Measurements from ENCODE around the gene NDRG4.

Gene NDRG4

DNA sequence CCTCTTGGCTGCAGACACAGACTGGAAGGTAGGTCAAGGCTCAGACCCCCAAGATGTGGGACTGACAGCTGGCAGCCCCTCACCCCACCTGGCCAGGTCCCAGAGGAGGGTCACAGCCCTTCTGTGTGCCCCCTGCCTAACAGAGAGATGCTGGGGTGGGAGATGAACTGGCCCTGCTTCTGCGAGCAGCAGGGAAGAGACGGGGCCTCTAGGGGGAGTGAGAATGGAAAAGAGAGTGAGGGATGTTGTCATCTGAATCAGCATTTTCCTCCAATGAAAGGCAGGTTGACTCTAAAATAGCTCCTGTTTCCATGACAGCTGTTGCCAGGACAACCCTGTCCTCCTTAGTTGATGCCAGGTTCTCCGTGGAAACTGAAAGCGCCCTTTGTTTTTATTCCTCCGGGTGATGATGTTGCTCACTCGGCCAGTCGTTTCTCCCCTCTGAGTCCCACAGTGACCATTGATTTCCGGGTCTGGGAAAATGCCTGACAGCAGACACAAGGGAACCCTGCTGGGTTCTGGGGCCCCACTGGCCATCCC lies 4.9 kb upstream of the NDRG4 start:
- DNase-seq (ENCODE audit: low read depth in 2 of 2), result peak in 1 of 2 donors; percentile 12

DNA sequence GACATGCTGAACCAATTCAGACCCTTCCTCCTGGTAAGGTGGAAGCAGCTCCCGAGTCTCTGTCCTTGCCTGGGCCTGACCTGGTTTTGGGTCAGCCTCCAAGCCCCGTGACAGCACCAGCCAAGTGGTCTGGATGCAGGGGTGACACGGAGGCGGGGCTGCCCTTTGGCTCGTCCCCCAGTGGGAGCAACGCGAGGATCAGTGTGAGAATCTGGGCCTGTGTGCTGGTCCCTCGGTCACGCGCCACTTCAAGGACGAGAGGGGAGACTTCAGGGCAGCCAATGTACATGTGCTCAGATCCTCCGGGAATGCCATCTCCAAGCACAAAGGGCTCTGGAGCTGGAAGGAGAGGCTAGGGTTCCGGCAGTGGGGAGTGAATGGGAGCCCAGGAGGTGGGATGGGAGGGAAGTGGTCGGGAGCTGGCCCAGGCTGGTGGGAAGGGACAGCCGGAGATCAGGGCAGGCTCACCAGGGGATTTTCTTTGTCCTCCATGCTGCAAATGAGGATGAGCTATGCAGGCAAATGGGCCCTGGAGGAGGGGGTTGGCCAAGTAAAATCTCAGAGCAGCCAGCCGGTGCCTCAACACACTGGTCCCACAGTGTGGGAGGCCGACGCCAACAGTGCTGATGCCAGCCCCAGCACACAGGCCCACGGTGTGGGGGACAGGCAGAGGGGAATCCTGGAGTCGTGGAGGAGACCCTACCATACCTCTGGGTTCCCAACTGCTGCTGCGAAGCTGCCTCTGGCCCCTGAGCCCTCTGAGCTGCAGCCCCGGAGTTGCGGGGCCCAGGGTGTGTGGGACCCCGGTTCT lies 4.2 kb upstream of the NDRG4 start:
- DNase-seq (ENCODE audit: low read depth in 2 of 2), result no peak

DNA sequence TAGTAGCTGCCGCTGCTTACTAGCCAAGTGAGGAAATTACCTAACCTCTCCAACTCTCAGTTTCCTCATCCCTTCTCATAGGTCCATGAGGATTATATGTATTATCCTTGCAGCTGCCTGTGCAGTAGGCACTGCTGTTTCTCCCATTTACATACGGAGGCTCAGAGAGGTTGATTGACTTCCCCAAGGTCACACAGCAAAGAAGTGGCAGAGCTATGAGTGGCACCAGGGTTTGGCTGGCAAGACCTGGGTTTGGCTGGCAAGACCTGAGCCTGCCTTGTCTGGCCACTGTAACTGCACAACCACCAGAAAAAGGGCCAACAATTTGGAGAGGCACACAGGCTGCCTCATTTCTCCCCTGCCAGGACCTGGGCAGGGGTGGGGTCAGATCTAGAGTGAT lies 2.5 kb upstream of the NDRG4 start:
- DNase-seq (ENCODE audit: low read depth in 2 of 2), result no peak

DNA sequence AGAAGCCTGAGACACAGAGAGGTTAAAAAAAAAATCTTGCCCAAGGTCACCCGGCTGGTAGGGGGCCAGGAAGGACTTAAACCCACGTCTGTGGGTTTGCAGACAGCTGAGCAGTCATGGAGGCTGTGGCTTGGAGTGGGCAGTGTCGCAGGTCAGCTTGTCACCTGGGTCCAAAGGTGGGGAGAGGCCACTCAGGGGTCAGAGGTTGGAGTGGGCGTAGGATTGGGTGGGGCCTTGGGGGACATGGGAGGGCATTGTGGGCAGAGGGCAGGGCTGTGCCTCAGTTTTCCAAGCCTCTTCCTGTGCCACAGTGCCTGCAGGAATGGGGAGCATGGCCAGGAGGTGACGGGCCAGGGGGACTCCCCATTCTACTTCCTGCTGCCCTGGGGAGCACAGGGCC lies 2.0 kb upstream of the NDRG4 start:
- DNase-seq (ENCODE audit: low read depth in 2 of 2), result no peak

DNA sequence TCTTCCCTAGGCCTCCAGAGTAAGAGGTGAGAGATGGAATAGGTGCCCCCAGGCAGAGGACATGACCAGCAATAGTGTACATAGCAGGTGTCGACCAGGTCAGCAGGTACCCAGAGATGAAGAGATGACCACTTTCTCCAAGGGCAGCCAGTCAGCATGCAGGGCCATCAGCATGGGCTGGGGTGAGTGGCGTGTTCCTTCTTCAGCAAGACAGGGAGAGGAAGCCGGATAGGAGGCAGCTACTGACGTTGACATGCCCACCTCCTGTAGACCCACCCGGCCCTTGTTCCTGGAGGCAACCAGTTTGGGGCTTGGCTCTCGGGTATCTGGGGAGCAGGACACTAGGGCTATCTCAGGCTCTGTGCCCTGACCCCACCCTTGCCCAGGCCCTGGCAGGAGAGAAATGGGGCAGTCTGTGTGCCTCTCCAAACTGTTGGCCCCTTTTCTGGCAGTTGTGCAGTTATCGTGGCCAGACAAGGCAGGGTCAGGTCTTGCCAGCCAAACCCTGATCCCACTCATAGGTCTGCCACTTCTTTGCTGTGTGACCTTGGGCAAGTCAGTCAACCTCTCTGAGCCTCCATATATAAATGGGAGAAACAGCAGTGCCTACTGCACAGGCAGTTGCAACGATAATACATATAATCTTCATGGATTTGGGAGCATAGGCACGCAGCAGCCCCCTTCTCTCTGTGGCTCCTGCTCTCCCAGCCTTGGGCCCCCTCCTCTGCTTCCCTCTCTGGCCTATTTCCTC lies 1.4 kb upstream of the NDRG4 start:
- DNase-seq (ENCODE audit: low read depth in 2 of 2), result no peak

DNA sequence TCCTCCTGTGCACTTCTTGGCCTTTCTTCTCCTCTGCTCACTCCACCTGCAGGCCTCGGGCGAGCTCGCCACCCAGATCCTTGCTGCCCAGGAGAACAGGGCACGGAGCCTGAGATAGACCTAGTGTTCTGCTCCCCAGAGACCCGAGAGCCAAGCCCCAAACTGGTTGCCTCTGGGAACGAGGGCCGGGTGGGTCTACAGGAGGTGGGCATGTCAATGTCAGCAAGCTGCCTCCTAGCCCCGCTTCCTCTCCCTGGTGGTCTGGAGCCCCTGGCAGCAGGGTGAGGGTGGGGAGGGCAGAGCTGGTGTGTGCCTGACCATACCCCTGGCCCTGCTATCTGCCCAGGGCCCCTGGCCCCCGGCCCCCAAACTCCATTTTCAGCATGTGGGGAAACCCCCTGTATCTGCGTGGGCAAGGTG lies 841 bp upstream of the NDRG4 start:
- no peak for DNase-seq (ENCODE audit: low read depth in 2 of 2)

DNA sequence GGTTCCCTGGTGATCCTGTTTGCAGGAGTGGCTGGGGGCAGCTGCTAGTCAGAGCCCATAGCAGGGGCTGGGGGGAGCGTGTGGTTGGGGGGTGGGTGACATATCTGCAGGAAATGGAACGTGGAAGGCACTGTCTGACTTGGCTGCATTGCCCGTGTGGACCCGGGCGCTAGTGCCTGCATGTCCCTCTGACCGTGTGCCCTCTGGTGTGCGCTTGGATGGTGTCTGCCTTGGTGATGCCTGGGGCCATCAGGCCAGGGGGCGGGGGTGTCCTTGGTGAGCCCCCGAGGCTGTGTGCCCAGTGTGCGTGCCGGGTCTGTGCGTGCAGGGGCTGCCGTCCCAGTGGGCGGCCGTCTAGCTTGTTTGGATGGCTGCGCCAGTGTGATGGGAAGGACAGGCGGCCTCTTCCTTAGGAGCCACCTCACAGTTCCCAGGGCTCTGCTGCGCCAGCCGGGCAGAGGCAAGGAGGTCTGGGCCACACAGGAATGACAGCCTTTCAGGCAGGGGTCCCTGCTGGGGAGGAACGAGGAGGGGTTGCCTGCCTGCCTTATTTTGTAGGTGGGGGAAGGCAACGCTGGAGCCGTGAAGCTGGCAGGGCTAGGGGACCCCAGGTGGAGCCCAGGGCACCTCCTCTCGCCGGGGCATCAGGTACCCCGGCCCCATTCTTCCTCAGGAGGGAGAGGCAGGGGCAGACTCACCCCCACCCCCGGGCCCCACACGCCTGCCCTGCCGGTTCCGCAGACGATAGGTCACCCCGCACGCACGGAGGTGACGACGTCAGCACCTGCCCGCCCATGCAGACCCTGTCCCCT lies 693 bp downstream of the NDRG4 start:
- no peak for DNase-seq (ENCODE audit: low read depth in 2 of 2)

DNA sequence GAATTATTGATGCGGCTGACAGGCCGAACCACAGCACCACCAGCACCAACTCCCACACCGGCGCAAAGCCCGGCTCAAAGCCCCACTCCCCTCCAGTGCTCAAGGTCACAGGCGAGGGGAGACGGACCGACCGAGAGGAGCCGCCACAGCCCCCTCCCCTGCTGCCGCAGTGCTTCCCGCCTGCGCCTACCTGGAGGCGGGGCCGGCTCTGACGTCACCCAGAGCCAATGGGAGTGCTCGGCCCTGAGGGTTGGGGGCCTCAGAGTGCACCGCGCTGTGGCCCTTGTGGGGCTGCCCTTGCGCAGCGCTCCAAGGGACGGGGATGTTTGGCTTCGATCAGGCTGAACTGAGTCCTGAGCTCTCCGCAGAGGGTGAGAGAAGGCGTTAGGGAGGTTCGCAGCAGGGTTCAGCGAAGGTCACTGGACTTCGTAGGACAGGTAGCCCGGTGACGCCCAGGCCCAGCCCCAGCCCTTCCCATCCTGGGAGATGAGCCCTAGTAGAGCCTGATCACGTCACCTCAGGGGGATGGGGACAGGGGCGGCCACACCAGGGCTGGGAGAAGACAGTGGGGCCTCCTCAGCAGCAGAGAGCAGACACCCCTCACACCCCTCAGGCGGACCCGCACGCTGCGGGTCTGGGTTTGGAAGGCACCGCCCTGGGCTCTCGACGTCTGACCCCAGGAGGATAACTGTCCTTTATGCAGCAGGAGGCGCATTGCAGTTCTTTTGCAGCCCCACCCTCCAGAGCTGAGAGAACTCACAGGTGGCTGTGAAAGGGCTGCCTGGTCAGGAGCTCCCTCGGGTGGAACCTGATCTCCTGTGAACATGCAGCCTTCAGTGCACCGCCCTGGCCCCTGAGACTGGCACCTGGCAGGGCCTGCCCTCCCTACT lies 1.5 kb downstream of the NDRG4 start:
- peak in 1 of 2 donors; percentile 18 for DNase-seq (ENCODE audit: low read depth in 2 of 2)

DNA sequence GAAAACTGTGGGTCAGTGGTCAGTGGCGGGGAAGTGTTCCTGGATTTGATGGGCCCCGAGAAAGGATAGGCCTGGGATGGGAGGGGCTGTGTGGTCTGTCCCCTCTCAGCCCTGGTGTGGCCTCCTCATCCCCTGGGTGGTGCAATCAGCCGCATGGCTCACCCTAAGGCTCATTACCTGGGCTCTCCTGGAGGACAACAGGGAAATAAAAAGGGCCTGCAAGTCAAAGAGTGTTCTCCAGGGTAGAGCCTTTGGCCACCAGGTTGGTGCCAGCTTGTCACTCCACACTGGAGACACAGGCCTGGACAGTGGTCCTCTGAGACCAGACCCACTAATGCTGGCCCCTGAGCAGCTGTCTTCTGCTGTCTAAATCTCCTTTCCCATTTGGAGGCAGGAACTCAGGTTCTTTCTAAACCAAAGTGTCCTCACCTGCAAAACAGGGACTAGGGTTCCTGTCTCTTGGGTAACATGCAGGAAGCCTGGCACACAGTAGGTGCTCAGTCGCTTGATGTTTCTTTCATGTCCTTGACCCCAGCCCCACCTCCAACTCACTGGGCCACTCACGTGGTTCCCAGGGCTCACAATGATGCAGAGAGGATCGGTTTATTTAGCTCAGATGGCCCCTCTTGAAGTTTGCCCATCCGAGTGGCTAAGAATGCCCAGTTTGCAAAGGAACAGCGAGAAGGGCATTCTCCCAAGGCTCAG lies 2.4 kb downstream of the NDRG4 start:
- DNase-seq (ENCODE audit: low read depth in 2 of 2), result no peak

DNA sequence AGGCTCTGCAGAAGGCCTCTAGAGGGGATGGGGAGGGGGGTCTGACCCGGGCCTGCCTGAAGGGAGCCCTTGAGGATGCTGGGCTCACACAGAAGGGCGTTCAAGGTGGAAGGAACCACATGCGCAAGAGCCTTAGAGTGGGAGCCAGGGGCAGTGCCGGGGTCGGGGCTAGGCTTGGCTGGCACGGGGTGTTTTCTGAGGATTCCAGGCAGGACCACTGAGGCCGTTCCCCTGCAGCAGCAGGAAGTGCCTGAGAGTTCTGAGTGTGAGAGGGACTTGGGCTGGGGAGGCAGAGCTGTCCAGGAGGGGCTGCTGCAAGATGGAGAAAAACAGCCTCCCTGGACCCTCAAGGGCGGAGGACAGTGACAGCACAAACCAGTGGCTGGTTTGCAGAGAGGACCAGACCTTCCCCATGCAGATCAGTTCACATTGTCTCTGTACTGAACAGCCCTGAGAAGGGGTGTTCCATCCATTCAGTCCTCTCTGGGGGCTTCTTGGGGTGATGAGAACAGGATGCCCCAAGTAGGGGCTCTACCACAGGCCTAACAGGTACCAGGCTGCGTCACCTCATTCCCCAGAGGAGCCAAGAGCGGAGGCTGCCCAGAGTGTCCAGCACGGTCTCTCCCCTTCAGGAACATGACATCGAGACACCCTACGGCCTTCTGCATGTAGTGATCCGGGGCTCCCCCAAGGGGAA lies 3.4 kb downstream of the NDRG4 start:
- no peak for DNase-seq (ENCODE audit: low read depth in 2 of 2)

DNA sequence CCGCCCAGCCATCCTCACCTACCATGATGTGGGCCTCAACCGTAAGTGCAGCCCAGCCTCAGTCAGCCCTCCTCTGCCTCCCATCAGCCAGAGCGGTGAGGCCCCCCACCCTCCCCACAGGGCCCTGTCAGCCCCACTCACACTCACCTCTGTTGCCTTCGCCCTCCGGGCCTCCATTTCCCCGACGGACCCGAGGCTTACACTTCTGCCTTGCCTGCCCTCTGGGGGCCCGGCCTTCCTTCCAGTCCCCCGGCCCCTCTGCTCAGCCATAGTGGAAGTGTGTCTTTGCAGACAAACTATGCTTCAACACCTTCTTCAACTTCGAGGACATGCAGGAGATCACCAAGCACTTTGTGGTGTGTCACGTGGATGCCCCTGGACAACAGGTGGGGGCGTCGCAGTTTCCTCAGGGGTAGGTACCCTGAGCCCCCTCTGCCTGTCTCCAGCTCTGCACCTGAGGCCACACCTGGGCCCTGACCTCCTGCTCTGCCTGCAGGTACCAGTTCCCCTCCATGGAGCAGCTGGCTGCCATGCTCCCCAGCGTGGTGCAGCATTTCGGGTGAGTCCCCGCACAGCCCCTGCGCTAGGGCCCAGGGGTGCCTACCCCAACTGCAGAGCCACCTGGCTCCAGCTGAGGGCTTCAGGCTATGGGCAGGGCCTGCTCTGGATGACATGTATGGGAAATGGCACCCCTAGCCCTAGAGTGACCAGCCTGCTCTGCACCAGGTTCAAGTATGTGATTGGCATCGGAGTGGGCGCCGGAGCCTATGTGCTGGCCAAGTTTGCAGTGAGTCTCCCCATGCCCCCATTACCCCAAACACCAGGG lies 4.1 kb downstream of the NDRG4 start:
- DNase-seq (ENCODE audit: low read depth in 2 of 2), result no peak

DNA sequence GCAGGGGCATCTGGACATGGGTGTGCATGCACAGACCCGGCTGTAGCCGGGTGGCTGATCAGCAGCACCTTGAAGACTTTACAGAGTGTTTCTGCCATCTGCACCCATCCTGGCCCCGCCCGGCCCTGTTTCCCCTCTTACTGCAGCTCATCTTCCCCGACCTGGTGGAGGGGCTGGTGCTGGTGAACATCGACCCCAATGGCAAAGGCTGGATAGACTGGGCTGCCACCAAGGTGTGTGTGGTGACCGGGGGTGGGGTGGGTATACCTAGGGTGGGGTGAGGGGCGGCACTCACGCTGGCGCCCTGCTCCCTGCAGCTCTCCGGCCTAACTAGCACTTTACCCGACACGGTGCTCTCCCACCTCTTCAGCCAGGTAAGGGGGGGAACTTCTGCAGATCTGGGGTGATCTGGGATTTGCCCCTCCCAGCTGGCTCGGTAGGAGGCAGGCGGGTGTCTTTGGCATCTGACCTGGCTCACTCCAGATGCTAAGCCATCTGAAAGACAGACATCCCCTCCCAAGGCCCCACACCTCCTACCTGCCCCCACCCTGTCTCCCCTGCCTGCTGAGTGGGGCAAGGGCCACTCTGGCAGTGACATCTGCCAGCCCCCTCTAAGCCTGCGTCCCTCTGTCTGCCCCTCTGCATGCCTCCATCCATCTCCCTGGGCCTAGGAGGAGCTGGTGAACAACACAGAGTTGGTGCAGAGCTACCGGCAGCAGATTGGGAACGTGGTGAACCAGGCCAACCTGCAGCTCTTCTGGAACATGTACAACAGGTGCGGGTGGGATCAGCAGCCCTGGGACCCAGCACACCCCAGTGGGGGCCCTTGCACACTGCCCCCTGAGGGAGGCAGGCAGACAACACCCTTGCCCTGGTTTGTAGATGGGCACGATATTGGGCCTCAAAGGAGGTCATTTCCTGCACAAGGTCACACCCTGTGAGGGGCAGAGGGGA lies 6.6 kb downstream of the NDRG4 start:
- DNase-seq (ENCODE audit: low read depth in 2 of 2), result no peak

DNA sequence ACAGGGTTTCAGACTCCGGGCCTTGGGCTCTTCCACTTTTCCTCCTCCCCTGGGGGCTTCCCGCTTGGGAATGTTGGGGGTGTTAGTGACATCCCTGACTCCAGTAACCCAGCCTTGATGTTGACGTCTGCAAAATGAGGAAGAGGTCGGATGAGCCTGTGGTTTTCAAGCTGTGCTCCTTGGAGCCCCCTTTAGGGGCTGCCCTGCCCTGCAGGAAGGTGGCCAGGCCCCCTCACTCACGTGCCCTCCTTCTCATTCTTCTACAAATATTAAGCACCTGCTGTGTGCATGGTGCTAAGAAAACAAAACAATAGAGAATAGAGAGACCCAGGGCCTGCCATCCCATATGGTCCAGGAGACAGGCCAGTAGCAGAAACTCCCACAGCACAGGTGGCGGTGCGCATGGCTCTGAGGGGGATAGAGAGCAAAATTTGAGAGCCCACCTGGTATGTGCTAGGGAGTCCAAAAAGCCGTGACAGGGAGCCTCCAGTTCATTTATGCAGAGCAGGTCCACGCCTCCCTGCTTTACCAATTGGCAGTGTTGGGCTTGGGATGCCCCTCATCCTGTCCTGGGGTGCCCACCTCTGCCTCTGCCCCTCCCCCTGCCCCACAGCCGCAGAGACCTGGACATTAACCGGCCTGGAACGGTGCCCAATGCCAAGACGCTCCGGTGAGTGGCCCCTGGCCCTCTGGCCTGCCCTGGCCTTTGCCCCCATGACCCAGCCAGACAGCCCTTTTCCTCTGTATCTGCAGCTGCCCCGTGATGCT lies 7.4 kb downstream of the NDRG4 start:
- DNase-seq (ENCODE audit: low read depth in 2 of 2), result no peak

DNA sequence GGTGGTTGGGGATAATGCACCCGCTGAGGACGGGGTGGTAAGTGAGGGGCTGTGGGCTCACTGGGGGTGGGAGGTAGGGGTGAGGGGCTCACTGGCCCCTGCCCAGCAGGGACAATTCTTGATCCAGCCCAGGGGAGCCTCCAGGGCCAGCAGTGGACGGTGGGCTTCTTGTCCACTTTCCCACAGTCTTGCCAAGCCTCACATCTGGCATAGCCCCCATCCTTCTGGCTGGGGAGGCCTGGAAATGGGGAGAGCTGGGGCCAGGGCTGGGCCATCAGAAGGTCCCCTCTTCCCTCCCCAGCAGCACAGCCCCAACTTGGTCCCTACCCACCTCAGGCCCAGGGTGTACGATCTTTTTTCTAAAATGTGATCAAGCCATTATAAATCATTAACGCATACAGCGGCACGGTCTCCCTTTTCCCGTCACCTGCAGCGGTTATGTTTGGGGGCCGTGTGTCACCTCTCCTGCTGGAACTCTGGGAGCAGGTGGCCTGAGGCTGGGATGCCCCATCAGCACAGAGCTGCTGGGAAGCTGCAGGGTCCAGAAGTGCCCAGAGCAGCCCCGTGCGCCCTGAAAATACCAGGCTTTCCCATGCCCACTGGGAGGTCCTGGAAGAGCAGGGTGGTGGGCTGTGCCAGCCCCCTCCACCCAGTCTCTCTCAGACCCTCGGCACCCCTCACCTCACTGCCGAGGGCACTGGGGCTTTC lies 8.2 kb downstream of the NDRG4 start:
- no peak for DNase-seq (ENCODE audit: low read depth in 2 of 2)

DNA sequence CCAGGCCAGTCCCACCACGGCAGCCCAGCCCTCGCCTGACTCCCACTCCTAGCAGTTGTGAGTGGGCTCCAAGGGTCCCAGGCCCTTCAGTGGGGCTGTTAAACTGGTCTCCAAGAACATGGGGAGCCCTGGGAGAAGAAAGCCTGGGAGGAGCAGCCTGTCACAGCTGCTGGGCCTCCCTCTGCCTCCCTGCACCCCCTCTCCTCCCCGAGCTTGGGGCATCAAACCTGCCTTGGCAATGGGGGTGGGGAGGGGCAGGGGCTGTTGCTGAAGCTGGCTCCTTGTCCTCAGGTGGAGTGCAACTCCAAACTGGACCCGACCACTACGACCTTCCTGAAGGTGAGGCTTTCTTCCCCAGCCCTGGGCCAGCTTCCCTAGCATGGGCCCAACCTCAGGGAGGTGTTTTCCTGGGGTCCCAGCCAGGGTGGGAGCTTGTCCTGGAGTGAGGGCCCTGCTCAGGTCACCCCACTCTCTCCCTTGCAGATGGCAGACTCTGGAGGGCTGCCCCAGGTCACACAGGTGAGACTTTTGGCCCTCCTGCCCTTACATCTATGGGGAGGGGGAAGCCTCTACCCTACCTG lies 8.8 kb downstream of the NDRG4 start:
- no peak for DNase-seq (ENCODE audit: low read depth in 2 of 2)
